HL-60 (cell line): ENCODE data around the gene ECM2.

Experiments used
- DNase-seq, 2 experiments: peaks; one replicate each; pipeline ENCODE4 v3.0.0-alpha.2; 2010 to 2020; ENCODE audit warnings: low read depth in 1 of 2, low spot score in 1 of 2
- H3K27ac ChIP-seq: fragments of 250-450 bp; sonication (Bioruptor Pico); replicated peaks from 2 replicates; pipeline ENCODE4 v1.5.1; 2020; ENCODE audit warnings: mild to moderate bottlenecking, moderate library complexity
- H3K27me3 ChIP-seq: fragments of 250-450 bp; sonication (Bioruptor Pico); 2 replicates; pipeline ENCODE4 v1.5.1; 2021; ENCODE audit warnings: mild to moderate bottlenecking, moderate library complexity; ENCODE audit not compliant: insufficient read depth, poor library complexity, severe bottlenecking
- H3K4me3 ChIP-seq: replicated peaks from 2 replicates; pipeline ENCODE4 v1.5.1; 2011; ENCODE audit warnings: mild to moderate bottlenecking, control low read depth, low read length; ENCODE audit not compliant: insufficient read depth
- GABPA ChIP-seq: IDR thresholded peaks from 2 replicates; pipeline ENCODE4 v1.6.1; 2012; ENCODE audit warnings: low read depth
- POLR2AphosphoS5 ChIP-seq: IDR thresholded peaks from 2 replicates; pipeline ENCODE4 v1.6.1; 2012; ENCODE audit warnings: low read depth
- SPI1 ChIP-seq: IDR thresholded peaks from 2 replicates; pipeline ENCODE4 v1.6.1; 2012; ENCODE audit warnings: low read depth, mild to moderate bottlenecking, borderline replicate concordance
- TF ChIP-seq, protein P1 (sequence below): IDR thresholded peaks from one replicate; pipeline ENCODE4 v1.5.1; 2011; ENCODE audit warnings: low read length, control low read depth, inconsistent platforms; ENCODE audit not compliant: insufficient read depth
- TF ChIP-seq, protein P2 (sequence below): IDR thresholded peaks from 2 replicates; pipeline ENCODE4 v1.6.1; 2012; ENCODE audit warnings: low read depth; ENCODE audit not compliant: insufficient replicate concordance

Gene ECM2

GRCh38 chr9:92474587-92474986 lies 61.2 kb downstream of the ECM2 start:
- Histone ChIP-seq H3K27ac (no peak overlapping the region), H3K4me3 (no peak overlapping the region), H3K27me3 (no peaks in the 10 kb centered on the region)
- DNase-seq = no peak
- TF ChIP-seq SPI1 (no peak), POLR2AphosphoS5 (no peak), GABPA (no peak)
- TF ChIP-seq, protein P1, sequence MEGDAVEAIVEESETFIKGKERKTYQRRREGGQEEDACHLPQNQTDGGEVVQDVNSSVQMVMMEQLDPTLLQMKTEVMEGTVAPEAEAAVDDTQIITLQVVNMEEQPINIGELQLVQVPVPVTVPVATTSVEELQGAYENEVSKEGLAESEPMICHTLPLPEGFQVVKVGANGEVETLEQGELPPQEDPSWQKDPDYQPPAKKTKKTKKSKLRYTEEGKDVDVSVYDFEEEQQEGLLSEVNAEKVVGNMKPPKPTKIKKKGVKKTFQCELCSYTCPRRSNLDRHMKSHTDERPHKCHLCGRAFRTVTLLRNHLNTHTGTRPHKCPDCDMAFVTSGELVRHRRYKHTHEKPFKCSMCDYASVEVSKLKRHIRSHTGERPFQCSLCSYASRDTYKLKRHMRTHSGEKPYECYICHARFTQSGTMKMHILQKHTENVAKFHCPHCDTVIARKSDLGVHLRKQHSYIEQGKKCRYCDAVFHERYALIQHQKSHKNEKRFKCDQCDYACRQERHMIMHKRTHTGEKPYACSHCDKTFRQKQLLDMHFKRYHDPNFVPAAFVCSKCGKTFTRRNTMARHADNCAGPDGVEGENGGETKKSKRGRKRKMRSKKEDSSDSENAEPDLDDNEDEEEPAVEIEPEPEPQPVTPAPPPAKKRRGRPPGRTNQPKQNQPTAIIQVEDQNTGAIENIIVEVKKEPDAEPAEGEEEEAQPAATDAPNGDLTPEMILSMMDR = no peak
- TF ChIP-seq, protein P2, sequence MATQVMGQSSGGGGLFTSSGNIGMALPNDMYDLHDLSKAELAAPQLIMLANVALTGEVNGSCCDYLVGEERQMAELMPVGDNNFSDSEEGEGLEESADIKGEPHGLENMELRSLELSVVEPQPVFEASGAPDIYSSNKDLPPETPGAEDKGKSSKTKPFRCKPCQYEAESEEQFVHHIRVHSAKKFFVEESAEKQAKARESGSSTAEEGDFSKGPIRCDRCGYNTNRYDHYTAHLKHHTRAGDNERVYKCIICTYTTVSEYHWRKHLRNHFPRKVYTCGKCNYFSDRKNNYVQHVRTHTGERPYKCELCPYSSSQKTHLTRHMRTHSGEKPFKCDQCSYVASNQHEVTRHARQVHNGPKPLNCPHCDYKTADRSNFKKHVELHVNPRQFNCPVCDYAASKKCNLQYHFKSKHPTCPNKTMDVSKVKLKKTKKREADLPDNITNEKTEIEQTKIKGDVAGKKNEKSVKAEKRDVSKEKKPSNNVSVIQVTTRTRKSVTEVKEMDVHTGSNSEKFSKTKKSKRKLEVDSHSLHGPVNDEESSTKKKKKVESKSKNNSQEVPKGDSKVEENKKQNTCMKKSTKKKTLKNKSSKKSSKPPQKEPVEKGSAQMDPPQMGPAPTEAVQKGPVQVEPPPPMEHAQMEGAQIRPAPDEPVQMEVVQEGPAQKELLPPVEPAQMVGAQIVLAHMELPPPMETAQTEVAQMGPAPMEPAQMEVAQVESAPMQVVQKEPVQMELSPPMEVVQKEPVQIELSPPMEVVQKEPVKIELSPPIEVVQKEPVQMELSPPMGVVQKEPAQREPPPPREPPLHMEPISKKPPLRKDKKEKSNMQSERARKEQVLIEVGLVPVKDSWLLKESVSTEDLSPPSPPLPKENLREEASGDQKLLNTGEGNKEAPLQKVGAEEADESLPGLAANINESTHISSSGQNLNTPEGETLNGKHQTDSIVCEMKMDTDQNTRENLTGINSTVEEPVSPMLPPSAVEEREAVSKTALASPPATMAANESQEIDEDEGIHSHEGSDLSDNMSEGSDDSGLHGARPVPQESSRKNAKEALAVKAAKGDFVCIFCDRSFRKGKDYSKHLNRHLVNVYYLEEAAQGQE = no peak

GRCh38 chr9:92468206-92468605 lies 67.6 kb downstream of the ECM2 start:
- H3K27me3 ChIP-seq = no peaks in the 10 kb centered on the region
- no peak for DNase-seq
- no peak overlapping the region for H3K27ac ChIP-seq
- TF ChIP-seq GABPA = no peak
- no peak for TF ChIP-seq SPI1
- TF ChIP-seq, protein P2 = no peak
- no peak for TF ChIP-seq POLR2AphosphoS5
- TF ChIP-seq, protein P1 = no peak
- H3K4me3 ChIP-seq = no peak overlapping the region

- Histone ChIP-seq H3K27ac (no peak overlapping the region), H3K27me3 (no peaks in the 10 kb centered on the region), H3K4me3 (no peak overlapping the region)
- no peak for DNase-seq
- TF ChIP-seq POLR2AphosphoS5 (no peak), SPI1 (no peak)
- TF ChIP-seq, protein P1 = no peak
Measured at GRCh38 chr9:92467511-92467910, 68.3 kb downstream of the ECM2 start.

DNA sequence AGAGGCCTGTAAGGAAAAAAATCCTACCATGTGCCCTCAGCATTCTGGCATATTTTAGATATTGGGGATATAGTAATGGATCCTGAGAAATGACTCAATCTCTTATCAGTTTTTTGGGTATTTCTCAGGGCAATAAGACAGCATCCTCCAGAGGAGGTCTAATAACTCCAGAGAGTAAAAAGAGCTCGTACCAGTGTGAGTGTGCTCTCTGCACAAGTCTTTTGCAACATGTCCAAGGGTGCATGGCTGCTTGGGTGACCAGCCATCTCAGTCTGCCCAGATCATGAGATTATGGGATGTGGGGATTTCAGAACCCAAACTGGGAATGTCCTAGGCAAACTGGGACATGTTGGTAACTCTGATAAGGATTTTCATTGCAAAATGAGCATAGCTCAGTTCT lies 68.7 kb downstream of the ECM2 start:
- TF ChIP-seq, protein P1 = no peak
- TF ChIP-seq GABPA (no peak), POLR2AphosphoS5 (no peak), SPI1 (no peak)
- TF ChIP-seq, protein P2 = no peak
- no peaks in the 10 kb centered on the region for H3K27me3 ChIP-seq
- no peak overlapping the region for H3K27ac ChIP-seq
- no peak overlapping the region for H3K4me3 ChIP-seq
- DNase-seq = no peak
